HepG2 (cell line): Measurements from ENCODE around the gene TRIM69.

Experiments
- CTCF ChIP-seq: sonication (generic); formaldehyde crosslinking; IDR thresholded peaks from 2 replicates; pipeline ENCODE4 v1.5.0; 2020; ENCODE audit warnings: mild to moderate bottlenecking, missing genetic modification reagents, moderate library complexity
- FOXP1 ChIP-seq, 2 experiments: fragments of 450-650 bp in 1 of 2; IDR thresholded peaks; 2 replicates each; pipeline ENCODE4 v1.6.1; 2017 to 2018; ENCODE audit warnings: antibody characterized with exemption in 1 of 2
- MAFK ChIP-seq, 2 experiments: IDR thresholded peaks in 1 of 2; conservative IDR thresholded peaks in 1 of 2; 2 replicates each; pipeline ENCODE4 v1.6.1; 2011; ENCODE audit warnings: improper control_type of control experiment in 2 of 2, low read length in 2 of 2
- POLR2A ChIP-seq, 2 experiments: IDR thresholded peaks; 2 replicates each; pipeline ENCODE4 v1.6.1; 2011; ENCODE audit warnings: low read depth in 2 of 2, low read length in 2 of 2, mild to moderate bottlenecking in 1 of 2, moderate library complexity in 1 of 2; ENCODE audit not compliant: insufficient read depth in 1 of 2
- RCOR2 ChIP-seq: IDR thresholded peaks from 2 replicates; pipeline ENCODE4 v1.6.1; 2016; ENCODE audit warnings: missing biosample characterization, missing genetic modification reagents
- SAFB2 ChIP-seq: sonication (generic); formaldehyde crosslinking; IDR thresholded peaks from 2 replicates; pipeline ENCODE4 v1.5.1; 2020; ENCODE audit warnings: missing genetic modification reagents, low read depth, mild to moderate bottlenecking, borderline replicate concordance
- SOX5 ChIP-seq: IDR thresholded peaks from 2 replicates; pipeline ENCODE4 v1.6.1; 2016; ENCODE audit warnings: borderline replicate concordance
- TP53 ChIP-seq: sonication (generic); formaldehyde crosslinking; conservative IDR thresholded peaks from 2 replicates; pipeline ENCODE4 v1.4.0; 2020; ENCODE audit warnings: missing genetic modification reagents
- ZFP90 ChIP-seq: sonication (generic); formaldehyde crosslinking; IDR thresholded peaks from 2 replicates; pipeline ENCODE4 v1.8.0; 2022; ENCODE audit warnings: missing genetic modification reagents, mild to moderate bottlenecking, inconsistent platforms, borderline replicate concordance
- ZNF335 ChIP-seq: sonication (generic); formaldehyde crosslinking; IDR thresholded peaks from 2 replicates; pipeline ENCODE4 v1.4.0; 2020; ENCODE audit warnings: missing genetic modification reagents
- ZNF432 ChIP-seq: sonication (generic); formaldehyde crosslinking; IDR thresholded peaks from 2 replicates; pipeline ENCODE4 v1.5.0; 2020; ENCODE audit warnings: missing genetic modification reagents, mild to moderate bottlenecking, borderline replicate concordance
- ZSCAN12 ChIP-seq: sonication (generic); formaldehyde crosslinking; IDR thresholded peaks from 2 replicates; pipeline ENCODE4 v1.9.0; 2021; ENCODE audit warnings: mild to moderate bottlenecking, missing genetic modification reagents

- TF ChIP-seq POLR2A (IDR thresholded peaks at IDR 0.05; ENCODE audit: insufficient read depth in 1 of 2, low read depth in 2 of 2, low read length in 2 of 2) (no peak), SAFB2 (CRISPR knock-in tag) (no peak), ZNF335 (CRISPR knock-in tag) (no peak), MAFK (conservative IDR thresholded peaks at IDR 0.05 in 1 of 2, IDR thresholded peaks at IDR 0.05 in 1 of 2; ENCODE audit: low read length in 2 of 2) (no peak), SOX5 (CRISPR knock-in tag) (no peak), FOXP1 (IDR thresholded peaks at IDR 0.05) (no peak), FOXP1 (CRISPR knock-in tag; IDR thresholded peaks at IDR 0.05) (no peak), ZSCAN12 (CRISPR knock-in tag) (no peak), CTCF (CRISPR knock-in tag) (no peak), RCOR2 (CRISPR knock-in tag) (no peak), ZFP90 (CRISPR knock-in tag) (no peak), TP53 (CRISPR knock-in tag) (no peak), ZNF432 (CRISPR knock-in tag) (no peak)
Observed at GRCh38 chr15:44801364-44801763, 65.0 kb downstream of the TRIM69 start.
